Fibroblast of skin of right biceps (primary cell): ENCODE measurements around the gene RCBTB2.

Source experiments
- DNase-seq: peaks from one replicate; pipeline ENCODE4 v3.0.0-alpha.2; 2013

The RCBTB2 gene

DNA sequence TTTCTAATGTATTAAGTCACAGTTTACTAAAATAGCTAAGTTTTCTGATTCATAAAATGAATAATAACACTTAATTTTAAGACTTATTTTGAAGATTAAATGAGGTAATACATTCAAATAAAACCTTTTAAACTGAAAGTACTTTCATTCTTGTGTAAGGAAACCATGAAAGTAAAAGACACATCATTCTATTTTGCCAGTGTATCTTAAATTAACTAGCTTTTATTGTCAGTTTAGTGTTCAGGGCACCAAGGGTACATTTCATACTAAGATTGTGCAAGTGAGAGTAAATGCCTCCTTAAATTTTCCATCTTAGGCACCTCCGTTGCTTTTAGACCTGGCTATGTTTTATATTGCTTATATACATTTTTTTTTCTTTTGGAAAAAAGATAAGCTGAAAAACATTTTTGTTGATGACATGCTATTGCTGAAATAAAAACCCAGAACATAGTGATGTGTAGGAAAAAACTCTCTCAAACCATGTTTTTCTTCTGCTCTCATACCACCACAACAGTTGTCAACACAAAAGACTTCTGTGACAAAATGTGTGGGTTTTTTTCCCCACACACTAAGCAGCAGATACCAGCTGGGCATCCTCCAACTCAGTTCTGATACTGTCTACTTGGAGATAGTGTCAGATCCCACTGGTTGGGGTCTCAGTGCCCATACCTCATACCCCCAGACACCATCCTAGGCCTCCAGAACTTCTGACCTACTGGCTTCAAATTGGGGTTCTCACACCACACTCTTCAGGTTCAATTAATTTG lies 89.3 kb downstream of the RCBTB2 start:
- DNase-seq, result no peak
